OCI-LY7 (cell line): ENCODE measurements around the gene CUEDC2.

Source experiments
- EZH2phosphoT487 ChIP-seq: fragments of 200-600 bp; sonication (generic); IDR thresholded peaks from 2 replicates; pipeline ENCODE4 v1.6.1; 2018; ENCODE audit warnings: low read depth, borderline replicate concordance, mild to moderate bottlenecking, mixed run types, antibody characterized with exemption, low read length, moderate library complexity, mixed read lengths
- TF ChIP-seq, protein P1 (sequence below): fragments of 200-600 bp; sonication (generic); conservative IDR thresholded peaks from 2 replicates; pipeline ENCODE4 v1.5.1; 2014; ENCODE audit warnings: mild to moderate bottlenecking, antibody characterized with exemption, low read length, moderate library complexity, mixed read lengths

DNA sequence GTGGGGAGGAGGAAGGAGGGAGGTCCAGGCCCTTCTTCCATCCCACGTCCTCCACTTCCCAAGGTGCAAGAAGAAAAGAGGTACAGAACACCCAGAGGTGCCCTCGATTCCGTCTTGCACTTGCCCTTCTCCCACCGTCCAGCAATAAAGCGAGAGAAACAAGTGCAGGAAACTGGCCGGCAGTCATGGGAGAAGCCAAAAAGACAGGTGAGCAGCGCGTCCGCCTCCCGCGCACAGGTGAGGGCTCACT is 17.7 kb upstream of the CUEDC2 start:
- TF ChIP-seq, protein P1, sequence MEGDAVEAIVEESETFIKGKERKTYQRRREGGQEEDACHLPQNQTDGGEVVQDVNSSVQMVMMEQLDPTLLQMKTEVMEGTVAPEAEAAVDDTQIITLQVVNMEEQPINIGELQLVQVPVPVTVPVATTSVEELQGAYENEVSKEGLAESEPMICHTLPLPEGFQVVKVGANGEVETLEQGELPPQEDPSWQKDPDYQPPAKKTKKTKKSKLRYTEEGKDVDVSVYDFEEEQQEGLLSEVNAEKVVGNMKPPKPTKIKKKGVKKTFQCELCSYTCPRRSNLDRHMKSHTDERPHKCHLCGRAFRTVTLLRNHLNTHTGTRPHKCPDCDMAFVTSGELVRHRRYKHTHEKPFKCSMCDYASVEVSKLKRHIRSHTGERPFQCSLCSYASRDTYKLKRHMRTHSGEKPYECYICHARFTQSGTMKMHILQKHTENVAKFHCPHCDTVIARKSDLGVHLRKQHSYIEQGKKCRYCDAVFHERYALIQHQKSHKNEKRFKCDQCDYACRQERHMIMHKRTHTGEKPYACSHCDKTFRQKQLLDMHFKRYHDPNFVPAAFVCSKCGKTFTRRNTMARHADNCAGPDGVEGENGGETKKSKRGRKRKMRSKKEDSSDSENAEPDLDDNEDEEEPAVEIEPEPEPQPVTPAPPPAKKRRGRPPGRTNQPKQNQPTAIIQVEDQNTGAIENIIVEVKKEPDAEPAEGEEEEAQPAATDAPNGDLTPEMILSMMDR, result no peak
- TF ChIP-seq EZH2phosphoT487, result no peak
